Right hindlimb (tissue), 1 donor: ENCODE results near the gene SAMD8.
"Not testable (repeated sequence)": the region's sequence is repeated elsewhere in the genome, so short reads cannot be mapped to it uniquely, and the experiment has no call there.

ENCODE experiments used
- DNase-seq: peaks from one replicate; pipeline ENCODE4 v3.0.0-alpha.2; 2018

The SAMD8 gene

DNA sequence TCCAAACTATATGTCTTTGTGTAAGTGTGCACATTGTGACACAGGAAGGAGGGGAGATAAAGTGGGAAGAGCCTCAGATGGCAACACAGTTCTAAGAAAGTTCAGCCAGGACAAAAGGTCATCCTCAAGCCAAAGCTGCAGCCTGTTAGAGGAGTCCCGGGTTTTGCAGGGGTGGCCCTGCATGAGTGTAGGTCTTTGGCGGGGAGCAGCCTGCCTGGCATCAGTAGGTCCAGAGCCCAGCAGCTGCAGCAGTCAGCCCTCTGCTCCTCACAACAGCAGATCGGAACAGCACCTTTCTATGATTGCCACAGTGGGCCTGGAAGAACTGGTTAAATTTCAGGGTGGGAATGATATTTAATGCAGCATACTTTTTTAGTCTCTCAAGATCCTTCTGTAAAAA, 85.6 kb downstream of the SAMD8 start:
- no peak for DNase-seq

GRCh38 chr10:75197906-75198305, 86.5 kb downstream of the SAMD8 start:
- no peak for DNase-seq

DNA sequence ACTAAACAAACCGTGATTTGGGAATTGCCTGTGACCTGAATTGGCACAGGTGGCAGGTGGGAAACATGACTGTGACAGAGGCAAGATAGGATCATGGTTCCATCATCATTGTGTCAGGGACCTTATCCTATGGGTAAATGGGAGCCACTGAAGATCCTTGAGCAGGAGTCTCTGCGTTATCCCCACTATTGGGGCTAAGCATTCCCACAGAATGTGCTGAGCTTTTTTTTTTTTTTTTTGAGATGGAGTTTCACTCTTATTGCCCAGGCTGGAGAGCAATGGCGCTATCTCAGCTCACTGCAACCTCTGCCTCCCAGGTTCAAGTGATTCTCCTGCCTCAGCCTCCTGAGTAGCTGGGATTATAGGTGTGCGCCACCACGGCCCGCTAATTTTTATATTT, 88.5 kb downstream of the SAMD8 start:
- DNase-seq, result not testable (repeated sequence)

DNA sequence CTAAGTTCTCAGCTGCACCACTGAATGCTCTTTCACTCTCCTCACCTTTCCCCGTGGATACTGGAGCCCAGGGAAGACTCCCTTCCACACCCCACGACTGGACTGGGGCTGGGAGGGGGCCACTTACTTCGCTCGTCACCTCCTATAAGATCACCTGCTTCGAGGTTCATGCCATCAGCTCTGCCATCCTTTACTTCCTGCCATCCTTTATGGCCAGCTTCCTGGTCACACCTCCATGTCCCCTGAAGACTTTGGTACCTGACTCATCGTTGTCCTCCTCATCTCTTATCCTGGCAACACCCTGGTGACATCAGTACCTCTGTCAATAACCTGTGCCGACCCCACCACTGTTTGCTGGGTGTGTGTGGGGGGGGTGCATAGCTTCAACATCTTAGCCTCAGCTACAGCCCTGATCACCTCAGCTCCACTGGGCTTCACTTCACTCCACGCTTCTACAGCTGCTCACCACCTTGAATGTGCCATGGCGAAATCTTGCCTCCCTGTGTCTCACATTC, 90.4 kb downstream of the SAMD8 start:
- no peak for DNase-seq

DNA sequence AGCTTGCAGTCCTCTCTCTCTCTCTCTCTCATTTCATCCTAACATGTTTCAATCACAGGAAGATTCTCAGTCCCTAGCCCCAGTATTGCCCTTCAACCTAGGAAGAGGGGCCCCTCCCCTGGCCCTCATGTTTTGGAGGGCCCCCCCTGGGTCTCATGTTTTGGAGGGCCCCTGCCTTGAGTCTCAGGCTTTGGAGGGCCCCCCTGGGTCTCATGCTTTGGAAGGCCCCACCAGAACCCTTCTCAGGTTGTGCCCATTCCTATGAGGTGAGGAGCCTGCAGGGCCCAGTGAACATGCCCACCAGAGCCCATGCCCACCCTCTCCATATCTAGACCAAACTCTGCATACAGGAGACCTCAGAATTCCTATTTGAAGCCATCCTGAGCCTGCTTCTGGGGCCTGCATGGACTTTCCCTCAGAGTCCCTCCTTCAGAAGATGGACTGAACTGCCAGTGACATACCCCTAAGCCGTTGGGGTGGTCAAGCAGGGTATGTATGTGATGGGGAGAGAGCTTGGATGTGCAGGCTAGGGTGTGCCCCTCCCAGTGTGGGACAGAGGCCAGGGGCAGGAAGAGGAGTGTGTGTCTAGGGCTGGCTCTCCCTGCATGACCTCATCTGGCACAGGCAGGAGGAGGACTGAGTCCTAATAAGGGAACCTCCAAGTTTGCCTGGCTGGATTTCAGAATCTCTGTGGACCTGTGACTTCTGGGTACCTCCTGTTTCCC, 91.0 kb downstream of the SAMD8 start:
- peak; percentile 38 for DNase-seq

GRCh38 chr10:75203046-75203620, 91.7 kb downstream of the SAMD8 start:
- not testable (repeated sequence) for DNase-seq

DNA sequence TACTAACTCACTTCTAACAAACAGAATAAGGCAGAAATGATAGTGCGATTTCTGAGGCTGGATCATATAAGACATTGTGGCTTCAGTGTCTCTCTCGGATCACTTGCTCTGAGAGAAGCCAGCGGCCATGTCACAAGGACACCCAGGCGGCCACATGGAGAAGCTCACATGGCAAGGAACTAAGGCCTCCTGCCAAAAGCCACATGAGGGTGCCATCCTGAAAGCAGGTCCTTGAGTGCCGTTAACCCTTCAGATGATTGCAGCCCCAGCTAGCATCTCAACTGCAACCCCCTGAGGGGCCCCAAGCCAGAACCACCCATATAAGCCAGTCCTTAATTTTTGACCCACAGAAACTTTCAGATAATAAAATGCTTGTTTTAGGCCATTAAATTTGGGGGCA, 92.3 kb downstream of the SAMD8 start:
- DNase-seq, result no peak

GRCh38 chr10:75205908-75206307, 94.5 kb downstream of the SAMD8 start:
- no peak for DNase-seq

- not testable (repeated sequence) for DNase-seq
Measured at GRCh38 chr10:75206638-75207037, 95.2 kb downstream of the SAMD8 start.

GRCh38 chr10:75207079-75207856, 95.8 kb downstream of the SAMD8 start:
- no peak for DNase-seq

DNA sequence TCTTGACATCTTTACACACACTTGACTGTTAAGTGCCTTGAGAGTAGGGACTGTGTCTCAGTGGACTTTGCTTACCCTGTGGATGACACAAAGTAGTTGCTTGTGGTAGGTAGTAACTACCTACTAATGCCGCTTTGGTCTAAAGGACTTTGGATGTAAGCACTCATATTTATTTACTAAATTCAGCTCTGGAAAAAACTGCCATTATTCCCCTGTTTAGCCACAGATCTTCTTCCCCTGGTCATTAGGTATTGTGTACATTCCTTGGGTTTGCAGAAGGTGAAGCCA, 96.3 kb downstream of the SAMD8 start:
- DNase-seq, result no peak

DNA sequence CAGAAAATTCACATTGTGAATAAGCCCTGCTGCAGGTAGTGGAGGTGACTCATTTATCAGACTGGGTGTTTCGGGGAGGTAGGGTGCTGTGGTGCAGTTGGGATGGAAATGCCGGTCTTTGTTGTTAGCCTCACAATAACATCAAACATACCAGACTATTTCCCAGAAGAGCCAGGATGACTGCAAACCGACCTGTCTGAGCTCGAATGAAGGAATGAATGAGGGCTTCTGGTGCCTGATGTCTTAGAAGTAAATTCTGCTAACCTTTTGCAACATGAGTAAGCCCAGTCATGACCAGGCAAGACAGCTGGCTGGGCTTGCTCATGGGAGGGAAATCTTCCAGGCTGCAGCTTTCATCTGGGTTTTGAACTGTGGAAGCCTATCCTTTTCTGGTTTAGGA, 96.7 kb downstream of the SAMD8 start:
- peak; percentile 48 for DNase-seq

DNA sequence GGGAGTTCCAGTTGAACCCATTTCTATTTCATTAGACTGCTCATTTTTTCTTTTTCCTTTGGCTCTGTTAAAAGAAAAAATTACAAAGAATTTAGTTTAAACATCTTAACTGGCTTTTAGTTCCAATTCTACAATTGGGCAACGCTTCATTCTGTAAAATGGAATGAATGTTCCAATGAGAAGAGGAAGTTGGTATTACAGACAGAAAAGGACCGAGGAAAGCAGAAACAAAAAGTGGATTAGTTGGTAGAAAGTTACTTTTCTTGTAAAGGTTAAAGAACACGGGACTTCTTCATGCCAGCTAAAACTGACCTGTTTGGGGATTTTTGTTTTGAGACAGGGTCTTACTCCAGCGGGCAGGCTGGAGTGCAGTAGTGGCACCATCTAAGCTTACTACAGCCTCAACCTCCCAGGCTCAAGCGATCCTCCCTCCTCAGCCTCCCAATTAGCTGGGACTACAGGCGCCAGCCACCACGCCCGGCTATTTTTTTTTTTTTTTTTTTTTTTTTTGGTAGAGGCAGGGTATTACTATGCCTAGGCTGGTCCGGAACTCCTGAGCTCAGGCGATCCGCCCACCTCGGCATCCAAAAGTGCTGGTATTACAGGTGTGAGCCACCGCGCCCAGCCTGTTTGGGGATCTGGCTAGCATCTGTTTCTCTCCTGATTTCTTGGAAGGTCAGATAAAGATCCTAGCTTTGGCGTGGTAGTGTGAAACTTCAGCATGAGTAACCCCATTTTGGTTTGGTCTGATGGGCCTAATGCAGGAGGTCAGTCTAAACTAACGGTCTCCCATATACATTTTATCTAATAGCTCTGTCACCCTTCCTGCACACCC, 97.8 kb downstream of the SAMD8 start:
- DNase-seq, result no peak

- peak; percentile 90 for DNase-seq
Measured at GRCh38 chr10:75209921-75210281, 98.4 kb downstream of the SAMD8 start.

GRCh38 chr10:75210282-75211006, 99.0 kb downstream of the SAMD8 start, which contains the start of gene VDAC2:
Gene VDAC2, plus strand, starts transcription at chr10:75210796. Its CDS starts 363 bp downstream, at chr10:75211159.
- peak; percentile 94 for DNase-seq

GRCh38 chr10:75211007-75211691, 99.7 kb downstream of the SAMD8 start:
- no peak for DNase-seq

GRCh38 chr10:75212343-75212742, 100.9 kb downstream of the SAMD8 start:
- no peak for DNase-seq

DNA sequence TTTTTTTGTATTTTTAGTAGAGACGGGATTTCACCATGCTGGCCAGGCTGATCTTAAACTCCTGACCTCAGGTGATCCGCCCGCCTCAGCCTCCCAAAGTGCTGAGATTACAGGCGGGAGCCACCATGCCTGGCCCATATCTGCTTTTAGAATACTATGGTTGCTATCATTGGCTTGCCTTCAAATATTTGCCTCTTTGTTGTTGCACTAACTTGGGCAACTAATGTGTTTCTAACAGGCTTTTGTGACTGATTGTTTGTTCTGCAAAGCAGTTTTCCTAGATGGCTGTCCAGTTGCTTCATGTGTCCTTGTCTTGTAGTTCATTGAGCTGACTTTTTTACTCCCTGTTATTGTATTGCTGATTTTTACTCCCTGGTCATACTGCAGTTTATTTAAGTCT, 108.8 kb downstream of the SAMD8 start:
- DNase-seq, result no peak

DNA sequence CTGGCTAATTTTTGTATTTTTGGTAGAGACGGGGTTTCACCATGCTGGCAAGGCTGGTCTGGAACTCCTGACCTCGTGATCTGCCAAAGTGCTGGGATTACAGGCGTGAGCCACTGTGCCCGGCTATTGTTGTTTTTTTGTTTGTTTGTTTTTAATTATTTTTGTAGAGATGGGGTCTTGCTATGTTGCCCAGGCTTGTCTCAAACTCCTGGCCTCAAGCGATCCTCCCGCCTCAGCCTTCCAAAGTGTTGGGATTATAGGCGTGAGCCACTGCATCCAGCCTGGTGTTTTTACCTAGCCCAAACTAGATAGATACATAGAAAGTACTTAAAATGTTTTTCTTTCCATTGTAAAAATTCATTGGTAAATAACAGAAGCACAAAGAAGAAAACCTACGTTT, 110.0 kb downstream of the SAMD8 start:
- DNase-seq, result not testable (repeated sequence)

GRCh38 chr10:75223507-75223906, 112.1 kb downstream of the SAMD8 start:
- DNase-seq, result no peak

GRCh38 chr10:75226095-75226494, 114.6 kb downstream of the SAMD8 start:
- DNase-seq, result no peak

GRCh38 chr10:75226656-75227055, 115.2 kb downstream of the SAMD8 start:
- no peak for DNase-seq
